Activated gamma-delta T cell treated with anti-CD3 and anti-CD28 coated beads, Interleukin-2, amount 50 U/mL, for 16 hours (primary cell): ENCODE results near the gene ABCC5.

Experiments
- DNase-seq: peaks from one replicate; pipeline ENCODE4 v3.0.0-alpha.2; 2020; ENCODE audit warnings: low read depth

The ABCC5 gene

GRCh38 chr3:183975981-183976662, 41.6 kb downstream of the ABCC5 start:
- no peak for DNase-seq

GRCh38 chr3:183968666-183969245, 48.9 kb downstream of the ABCC5 start:
- no peak for DNase-seq

GRCh38 chr3:183967693-183968092, 50.0 kb downstream of the ABCC5 start:
- no peak for DNase-seq

- no peak for DNase-seq
These were observed 51.3 kb downstream of the ABCC5 start for GRCh38 chr3:183966361-183966791.

- DNase-seq: no peak
These were observed 54.9 kb downstream of the ABCC5 start for GRCh38 chr3:183962807-183963206.

- no peak for DNase-seq
These were observed 58.5 kb downstream of the ABCC5 start for GRCh38 chr3:183959214-183959613.

GRCh38 chr3:183958775-183959174, 58.9 kb downstream of the ABCC5 start:
- DNase-seq: no peak

GRCh38 chr3:183958226-183958625, 59.5 kb downstream of the ABCC5 start:
- DNase-seq: no peak

- no peak for DNase-seq
These were observed 62.8 kb downstream of the ABCC5 start for GRCh38 chr3:183954875-183955274.

- no peak for DNase-seq
These were observed 64.1 kb downstream of the ABCC5 start for GRCh38 chr3:183953471-183954070.

GRCh38 chr3:183951459-183951858, 66.2 kb downstream of the ABCC5 start:
- no peak for DNase-seq

GRCh38 chr3:183949690-183950089, 68.0 kb downstream of the ABCC5 start:
- DNase-seq: no peak

GRCh38 chr3:183946037-183946436, 71.6 kb downstream of the ABCC5 start:
- DNase-seq: no peak

GRCh38 chr3:183944775-183945174, 72.9 kb downstream of the ABCC5 start:
- no peak for DNase-seq

- DNase-seq: no peak
These were observed 73.9 kb downstream of the ABCC5 start for GRCh38 chr3:183943739-183944138.

GRCh38 chr3:183941216-183941615, 76.5 kb downstream of the ABCC5 start:
- DNase-seq: no peak

GRCh38 chr3:183937601-183938286, 79.9 kb downstream of the ABCC5 start:
- no peak for DNase-seq

GRCh38 chr3:183933160-183933559, 84.5 kb downstream of the ABCC5 start:
- no peak for DNase-seq

GRCh38 chr3:183931881-183932280, 85.8 kb downstream of the ABCC5 start:
- DNase-seq: no peak

GRCh38 chr3:183930086-183930485, 87.6 kb downstream of the ABCC5 start:
- DNase-seq: no peak

GRCh38 chr3:183927059-183927458, 90.6 kb downstream of the ABCC5 start:
- no peak for DNase-seq

- no peak for DNase-seq
These were observed 92.7 kb downstream of the ABCC5 start for GRCh38 chr3:183924956-183925355.

- DNase-seq: no peak
These were observed 93.1 kb downstream of the ABCC5 start for GRCh38 chr3:183924543-183924942.
